Renal cortex interstitium (tissue), 11 donors: Measurements from ENCODE around the gene GNG13. TPM values are rescaled to one million over a fixed set of nuclear protein-coding genes. Genes with fewer than 3 reads are reported as not detected.
"Not testable (repeated sequence)": the region's sequence is repeated elsewhere in the genome, so short reads cannot be mapped to it uniquely, and the experiment has no call there.

Experiments
- DNase-seq, 11 donors: peaks; one replicate each; pipeline ENCODE4 v3.0.0-alpha.2; 2013; ENCODE audit warnings: low read depth in 9 of 11, low spot score in 4 of 11; ENCODE audit errors: extremely low read depth in 1 of 11
- polyA plus RNA-seq, 3 donors: library from polyadenylated mRNA; unstranded; fragments of 120-200 nt; gene quantifications; one replicate each; pipeline ENCODE4 v1.2.1, GENCODE V29; 2013; ENCODE audit not compliant: insufficient read length in 3 of 3

GNG13 gene
- polyA plus RNA-seq, 3 donors = 0.41 to 0.58 (median 0.47) TPM

DNA sequence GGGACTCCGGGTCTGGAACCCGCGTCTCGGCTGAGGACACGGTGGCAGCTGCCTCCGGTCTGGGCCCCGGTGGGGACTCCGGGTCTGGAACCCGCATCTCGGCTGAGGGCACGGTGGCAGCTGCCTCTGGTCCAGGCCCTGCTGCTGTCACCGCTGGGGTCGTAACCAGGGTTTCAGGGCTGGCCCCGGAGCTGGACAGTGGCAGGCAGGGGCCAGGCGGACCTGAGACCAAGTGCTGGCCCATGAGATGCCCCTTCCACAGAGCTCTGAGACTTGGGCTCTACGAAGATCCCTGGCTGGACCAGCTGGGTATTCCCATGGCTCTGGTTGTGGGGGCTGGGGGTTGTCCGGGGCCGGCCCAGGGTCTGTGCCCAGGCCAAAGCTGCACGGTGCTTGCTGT lies 16.1 kb downstream of the GNG13 start:
- no peak for DNase-seq

DNA sequence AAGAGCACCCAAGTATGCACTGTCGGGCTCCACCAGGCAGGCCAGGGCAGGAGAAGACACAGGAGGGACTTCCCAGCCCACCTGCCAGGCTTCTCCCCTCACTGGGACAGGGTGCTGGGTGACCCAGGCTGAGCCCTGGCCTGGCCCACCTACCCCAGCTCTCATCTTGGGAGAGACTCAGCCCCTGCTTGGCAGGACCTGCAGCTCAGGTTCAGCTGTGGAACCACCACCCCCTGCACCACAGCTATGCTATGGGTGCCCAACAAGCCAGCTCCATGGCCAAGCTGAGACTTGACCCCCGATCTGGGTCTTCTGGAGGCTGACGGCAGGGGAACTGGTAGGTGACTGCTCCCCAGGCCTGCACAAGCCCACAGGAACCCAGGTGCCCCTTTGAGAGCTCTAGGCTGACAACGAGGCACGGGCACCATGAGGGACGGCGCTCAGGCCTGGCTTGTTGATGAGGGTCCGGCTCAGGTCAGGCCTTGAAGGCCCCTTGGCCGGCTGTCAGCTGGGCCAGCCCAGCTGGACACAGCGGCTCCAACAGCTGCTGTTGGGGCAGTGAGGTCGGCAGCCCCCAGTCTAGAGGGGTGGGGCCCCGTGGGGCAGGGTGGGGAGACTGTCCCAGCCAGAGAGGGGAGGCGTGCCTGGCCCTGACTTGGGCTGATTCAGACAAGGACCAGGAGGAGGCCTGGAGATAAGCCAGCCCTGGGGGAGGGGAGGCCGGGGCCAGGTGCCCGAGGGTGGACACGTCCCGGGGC lies 17.0 kb downstream of the GNG13 start:
- no peak for DNase-seq

DNA sequence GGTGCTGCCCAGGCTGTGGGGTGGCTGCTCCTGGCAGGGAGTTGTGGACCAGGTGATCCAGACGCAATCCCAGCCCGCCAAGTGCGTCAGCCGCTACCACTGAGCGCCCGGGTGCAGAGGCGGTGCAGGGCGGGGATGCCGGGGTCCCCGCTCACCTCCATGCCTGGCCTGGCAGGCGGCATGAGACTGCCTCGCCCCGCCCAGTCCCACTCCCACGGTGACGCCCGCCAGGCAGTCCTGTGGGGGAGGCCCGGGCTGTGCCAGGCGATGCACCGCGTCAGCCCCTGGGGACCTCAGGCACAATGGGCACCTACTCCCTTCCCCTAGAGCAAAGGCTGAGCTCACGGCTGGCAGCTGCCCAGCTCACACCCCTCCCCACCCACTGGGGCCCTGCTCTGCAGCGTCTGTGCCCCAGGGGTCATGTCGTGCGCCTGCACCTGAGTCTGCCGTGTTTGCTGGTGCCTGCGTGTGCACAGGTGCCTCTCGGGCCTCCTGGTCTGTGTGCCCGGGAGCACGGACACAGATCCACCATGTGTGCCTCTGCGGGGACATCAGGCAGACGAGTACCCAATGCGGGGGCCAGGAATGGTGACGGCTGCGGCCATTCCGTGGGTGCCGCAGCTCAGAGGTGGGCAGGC lies 17.6 kb downstream of the GNG13 start:
- peak in 1 of 11 donors; percentile 34 for DNase-seq

DNA sequence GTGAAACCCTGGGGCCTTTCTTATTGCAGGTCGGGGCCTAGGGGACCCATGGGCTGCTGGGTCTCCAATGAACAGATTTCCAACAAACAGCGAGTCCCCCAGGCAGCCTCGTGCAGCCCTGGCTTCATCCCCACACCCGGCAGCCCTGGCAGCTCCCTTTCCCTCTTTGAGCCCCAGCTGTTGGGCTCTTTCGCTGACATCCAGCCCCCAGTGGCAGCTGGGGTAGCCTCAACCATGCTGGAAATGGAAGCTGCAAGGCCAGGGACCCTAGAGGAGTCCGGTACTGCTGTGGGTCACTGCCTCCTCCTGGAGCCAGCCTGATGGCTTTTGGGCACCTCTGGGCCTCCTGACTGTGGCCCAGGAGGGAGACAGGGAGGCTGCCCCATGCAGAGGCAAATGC lies 18.3 kb downstream of the GNG13 start:
- DNase-seq = no peak

DNA sequence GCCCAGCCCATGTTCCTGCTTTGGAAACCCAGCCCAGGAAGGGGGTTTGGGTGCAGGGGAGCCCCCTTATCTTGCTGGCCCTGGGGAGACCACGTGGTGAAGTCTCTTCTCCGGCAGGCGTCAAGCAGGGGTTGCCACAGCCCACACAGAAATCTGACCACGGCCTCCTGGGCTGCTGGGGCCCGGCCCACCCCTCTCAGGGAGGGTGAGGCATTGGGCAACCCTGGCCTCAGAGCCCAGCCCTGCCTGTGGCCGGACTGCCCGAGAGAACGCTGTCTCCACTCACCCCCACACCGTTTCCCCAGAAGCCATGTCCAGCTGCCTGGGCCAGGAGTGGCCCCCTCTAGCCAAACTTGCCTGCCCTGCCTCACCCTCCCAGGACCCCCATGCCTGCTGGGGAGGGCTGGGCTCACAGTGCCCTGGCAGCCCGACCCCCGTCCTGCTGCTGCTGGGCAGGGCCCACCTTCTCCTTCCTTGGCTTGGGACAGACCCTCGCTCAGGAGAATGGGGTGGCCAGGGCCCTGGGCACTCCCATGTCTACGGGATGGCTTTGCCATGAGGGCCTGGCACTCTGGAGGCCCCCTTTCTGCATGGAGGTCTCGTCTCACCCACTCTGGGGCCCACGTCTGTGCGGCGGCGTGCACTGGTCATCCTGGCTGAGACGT lies 19.1 kb downstream of the GNG13 start:
- DNase-seq = no peak

DNA sequence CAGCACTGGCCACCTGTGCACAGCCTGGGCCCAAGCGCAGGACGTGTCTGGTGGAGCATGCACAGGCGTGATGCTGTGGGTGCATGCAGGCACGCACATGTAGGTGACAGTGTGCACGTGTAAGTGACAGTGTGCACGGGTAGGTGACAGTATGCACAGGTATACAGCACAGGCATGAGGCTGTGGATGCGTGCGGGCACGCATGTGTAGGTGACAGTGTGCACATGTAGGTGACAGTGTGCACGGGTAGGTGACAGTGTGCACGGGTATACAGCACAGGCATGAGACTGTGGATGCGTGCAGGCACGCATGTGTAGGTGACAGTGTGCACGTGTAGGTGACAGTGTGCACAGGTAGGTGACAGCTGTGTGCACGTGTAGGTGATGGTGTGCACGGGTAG lies 20.2 kb downstream of the GNG13 start:
- DNase-seq = no peak

DNA sequence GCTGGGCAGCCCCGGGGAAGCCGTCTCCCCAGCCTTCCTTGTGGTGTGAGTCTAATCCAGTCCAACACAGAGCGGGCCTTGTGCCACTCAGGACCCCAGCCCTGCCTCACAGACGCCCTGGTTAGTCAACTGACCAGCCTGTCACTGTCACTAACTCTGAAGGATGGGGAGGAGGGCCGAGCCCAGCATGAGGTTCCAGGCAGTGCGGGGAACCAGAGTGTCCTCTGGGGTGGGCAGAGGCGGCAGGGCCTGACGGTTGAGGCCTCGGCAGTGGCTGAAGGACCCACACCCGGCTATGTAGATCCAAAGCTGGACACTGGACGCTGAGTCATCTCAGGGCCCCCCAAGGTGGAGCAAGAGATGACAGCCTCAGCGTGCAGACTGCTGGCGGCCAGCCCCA lies 21.0 kb downstream of the GNG13 start:
- DNase-seq = no peak

DNA sequence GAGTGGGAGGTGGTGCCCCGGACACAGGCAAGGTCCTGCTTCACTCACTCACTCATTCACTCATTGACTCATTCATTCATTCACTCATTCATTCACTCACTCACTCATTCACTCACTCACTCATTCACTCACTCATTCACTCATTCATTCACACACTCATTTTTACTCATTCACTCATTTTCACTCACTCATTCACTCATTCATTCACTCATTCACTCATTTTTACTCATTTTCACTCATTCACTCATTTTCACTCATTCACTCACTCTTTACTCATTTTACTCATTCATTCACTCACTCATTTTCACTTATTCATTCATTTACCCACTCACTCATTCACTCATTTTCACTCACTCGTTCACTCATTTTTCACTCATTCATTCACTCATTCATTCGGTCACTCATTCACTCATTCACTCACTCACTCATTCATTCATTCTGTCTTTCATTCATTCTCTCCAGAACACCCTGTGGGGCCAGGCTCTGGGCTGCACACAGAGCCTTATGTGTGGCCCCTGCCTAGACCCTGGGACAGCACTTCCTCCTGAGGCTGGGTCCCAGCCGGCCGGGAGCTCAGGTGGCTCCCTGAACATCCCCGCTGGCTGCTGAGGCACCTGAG lies 21.5 kb downstream of the GNG13 start:
- no peak for DNase-seq

DNA sequence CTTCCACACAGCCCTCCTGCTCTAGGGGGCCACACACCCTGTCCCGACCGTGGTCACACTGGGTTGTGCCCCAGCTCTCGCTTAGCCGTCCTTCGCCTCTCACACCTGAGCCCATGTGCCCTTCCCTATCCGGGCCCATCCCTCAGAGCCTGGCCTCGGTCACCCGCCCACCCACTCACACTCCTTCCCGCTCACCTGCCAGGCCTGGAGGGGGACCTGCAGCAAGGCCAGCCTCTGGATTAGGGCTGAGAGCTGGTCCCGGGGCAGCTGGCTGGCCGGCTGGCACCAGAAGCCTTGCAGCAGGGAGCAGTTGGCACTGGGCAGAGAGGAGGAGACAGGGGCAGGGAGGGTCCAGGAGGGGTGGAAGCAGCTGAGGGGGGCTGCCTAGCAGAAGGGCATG lies 22.1 kb downstream of the GNG13 start:
- no peak for DNase-seq

DNA sequence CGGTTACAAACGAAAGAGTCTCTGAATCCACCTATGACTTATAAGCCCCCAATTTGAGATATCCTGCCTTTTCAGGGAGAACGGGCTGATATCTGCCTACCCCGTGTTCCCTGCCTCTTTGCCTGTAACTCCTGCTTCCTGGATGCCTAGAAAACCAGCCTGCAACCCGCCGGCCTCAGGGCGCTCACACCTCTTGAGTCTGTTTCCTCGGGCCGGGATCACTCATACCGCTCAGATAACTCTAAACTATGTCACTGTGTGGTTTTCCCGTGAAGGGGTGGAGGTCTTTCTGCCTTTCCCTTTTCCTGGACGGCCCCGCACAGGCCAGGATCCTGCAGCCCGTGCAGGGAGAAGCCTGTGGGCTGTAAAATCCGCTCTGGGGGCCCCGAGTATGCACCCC lies 22.7 kb downstream of the GNG13 start:
- DNase-seq = no peak

DNA sequence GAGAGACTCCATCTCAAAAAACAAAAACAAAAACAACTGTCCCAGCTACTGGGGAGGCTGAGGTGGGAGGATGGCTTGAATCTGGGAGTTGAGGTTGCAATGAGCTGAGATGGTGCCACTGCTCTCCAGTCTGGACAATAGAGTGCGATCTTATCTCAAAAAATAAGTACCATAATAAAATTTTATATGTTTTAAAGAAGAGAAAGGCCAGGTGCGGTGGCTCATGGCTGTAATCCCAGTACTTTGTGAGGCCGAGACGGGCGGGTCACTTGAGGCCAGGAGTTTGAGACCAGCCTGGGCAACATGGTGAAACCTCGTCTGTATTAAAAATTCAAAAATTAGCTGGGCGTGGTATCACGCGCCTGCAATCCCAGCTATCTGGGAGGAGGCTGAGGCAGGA lies 23.7 kb downstream of the GNG13 start:
- DNase-seq = no peak

DNA sequence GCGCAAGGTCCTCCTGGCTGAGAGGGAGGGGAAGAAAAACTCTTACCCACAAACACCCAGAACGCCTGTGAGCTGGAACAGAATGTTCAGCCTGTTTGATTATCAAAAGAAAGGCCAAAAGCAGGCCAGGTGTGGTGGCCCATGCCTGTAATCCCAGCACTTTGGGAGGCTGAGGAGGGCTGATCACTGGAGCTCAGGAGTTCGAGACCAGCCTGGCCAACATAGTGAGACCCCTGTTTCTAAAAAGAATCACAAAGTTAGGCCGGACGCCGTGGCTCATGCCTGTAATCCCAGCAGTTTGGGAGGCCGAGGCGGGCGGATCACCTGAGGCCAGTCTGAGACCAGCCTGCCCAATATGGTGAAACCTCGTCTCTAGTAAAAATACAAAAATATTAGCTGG lies 24.2 kb downstream of the GNG13 start:
- not testable (repeated sequence) for DNase-seq

DNA sequence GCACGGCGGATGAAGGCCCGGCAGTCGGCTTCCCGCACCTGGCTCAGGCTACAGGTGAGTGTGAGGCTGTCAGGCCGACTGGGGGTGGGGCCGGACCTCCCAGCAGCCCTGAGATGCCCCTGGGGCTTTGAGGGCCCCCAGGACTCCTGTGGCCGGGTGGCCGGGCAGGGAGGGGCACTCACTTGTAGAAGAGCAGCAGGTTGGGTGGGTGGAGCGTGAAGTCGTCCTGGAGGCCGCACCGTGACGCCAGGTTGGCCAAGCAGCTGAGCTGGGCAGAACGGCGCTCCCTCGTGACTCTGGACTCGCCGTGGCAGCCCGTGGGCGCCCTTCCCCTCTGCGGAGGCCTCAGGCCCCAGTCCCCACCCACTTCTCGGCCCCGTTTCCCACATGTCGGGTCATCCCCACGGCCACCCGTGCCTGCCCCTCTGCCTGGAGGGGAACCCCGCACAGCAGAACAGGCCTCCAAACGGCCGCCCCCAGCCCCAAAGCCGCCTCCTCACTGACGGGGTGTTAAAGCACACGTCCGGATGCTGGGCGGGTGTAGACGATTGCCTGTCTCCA lies 25.2 kb downstream of the GNG13 start:
- DNase-seq = no peak

DNA sequence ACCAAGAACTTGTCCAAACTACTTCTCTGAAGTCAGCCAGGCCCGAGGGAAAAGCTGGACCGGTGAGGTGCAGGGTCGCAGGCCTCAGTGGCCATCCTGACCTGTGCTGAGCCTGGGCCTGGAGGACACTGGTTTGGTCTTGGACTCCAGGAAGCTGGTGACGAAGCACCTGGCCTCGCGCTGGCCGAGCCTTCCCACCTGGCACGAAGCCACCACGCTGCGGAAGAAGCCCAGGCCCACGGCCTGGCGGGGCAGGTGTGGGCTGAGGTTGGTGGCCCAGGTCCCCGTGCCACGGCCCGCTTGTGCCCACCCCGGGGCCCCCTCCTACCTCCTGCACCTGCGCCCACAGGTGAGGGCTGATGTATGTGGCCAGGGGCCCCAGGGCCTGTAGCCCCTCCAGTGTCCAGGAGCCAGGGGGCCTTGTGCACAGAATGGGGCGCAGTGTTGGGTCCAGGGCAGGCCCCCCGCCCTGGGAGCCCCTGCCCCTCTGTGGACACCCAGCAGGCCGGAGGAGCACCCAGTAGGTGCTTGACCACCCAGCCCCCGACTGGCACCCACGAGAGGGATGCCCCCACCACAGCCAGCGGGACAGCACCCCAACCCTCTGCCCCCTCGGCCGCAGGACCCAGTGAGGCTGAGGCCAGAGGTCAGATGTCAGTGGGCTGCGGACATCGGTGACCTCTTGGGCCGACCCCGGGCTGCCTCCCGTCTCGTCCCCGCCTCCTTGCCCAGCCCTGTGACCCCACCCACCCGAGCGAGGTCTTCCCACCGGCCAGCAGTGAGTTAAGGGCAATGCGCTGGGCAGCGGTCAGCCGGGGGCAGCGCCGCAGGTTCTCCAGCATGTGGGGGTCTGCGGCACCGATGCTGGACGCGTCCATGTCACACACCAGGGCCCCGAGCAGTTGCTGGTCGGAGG lies 26.2 kb downstream of the GNG13 start:
- DNase-seq = no peak

DNA sequence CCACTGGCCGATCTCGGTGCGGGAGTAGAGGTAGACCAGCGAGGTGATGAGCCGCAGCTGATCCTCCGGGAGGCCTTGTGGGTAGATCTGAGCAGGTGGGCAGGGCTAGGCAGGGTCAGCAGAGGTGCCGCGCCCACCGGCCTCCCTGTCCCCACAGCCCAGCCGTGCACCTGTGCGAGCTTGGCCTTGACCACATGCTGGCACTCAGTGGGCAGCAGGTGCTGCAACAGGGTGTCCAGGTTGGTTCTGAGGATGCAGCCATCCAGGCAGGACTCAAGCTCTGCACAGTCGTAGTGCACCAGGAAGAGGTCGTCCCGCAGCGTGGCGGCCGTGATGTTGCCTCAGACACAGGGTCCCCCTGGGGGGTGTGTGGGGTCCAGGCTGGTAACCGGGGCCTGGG lies 27.6 kb downstream of the GNG13 start:
- no peak for DNase-seq

DNA sequence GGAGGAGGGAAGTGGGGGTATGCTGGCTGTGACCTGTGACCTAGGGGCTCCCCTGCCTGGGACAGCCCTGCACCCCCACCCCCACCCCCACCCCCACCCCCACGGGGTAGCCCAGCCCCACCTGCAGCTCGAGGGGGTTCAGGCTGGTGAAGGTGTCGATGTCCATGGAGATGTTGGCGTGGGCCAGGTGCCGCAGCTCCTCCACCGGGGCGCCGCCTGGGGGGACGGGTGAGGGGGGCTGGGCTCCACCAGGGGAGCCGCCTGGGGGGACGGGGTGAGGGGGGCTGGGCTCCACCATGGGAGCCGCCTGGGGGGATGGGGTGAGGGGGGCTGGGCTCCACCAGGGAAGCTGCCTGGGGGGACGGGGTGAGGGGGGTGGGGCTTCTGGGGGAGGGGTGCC lies 30.1 kb downstream of the GNG13 start:
- DNase-seq = no peak

DNA sequence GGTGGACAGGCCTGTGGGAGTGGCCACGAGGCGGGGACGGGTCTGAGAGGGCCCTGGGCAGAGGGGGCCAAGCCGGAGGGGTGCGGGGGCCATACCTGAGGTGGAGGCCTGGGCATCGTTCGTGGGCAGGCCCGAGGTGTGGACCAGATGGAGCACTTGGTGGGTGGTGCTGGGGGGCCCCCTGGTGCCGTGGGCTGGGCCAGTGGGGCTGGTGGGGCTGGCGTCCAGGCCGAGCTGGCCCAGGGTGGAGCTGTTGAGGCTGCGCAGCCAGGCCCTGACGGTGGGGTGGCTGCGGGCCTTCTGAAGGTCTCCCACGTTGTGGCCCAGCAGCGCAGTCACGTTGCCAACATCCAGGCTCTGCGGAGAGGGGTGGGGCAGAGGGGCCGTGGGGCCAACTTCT lies 30.6 kb downstream of the GNG13 start:
- DNase-seq = no peak

DNA sequence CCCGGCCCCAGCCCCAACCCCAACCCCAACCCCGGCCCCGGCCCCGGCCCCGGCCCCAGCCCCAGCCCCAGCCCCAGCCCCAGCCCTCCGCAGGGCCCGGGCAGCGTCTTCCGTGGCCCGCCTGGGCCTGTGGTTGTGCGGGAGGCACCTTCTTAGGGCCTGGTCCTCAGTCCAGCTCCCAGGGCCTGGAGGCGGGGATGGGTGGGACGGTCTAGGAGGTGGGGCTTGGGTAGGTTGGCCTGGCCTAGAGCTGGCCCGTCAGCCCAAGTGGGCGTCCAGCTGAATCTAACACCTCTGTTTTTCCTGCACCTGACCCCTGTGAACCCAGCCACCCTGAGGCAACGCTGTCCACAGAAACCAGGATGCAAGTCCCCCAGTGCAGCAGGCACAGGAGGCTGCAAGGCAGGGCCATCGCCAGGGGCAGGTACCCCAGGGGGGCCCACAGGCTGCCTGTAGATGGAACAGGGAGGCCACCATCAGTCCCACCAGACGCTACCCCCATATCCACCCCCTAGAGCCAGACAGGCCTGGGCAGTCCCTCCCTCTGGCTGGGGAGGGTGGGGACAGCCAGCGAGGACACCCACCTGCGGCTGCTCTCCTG lies 31.2 kb downstream of the GNG13 start:
- no peak for DNase-seq
